GM21390 (cell line): ENCODE results near the gene TMPRSS9.

Source experiments
- ATAC-seq: cut with Tn5 transposase; IDR thresholded peaks from one replicate; pipeline ENCODE4 v1.9.1; 2021; ENCODE audit not compliant: unreplicated experiment

The TMPRSS9 gene

DNA sequence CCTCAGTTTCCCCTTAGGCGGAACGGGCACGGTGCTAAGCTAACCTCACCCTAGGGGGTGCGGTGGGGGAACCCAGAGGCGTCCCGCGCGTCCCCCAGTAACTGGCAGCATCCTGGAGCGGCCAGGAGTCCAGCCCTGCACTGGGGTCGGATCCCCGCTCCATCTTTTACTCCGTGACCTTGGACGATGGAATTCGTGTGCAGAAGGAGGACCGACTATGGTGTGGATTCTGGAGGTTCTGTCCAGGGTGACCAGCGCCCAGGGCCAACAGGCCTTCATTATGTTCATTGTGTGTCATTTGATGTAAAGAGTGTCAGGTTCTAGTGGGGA is 31.0 kb upstream of the TMPRSS9 start:
- no peak for ATAC-seq

DNA sequence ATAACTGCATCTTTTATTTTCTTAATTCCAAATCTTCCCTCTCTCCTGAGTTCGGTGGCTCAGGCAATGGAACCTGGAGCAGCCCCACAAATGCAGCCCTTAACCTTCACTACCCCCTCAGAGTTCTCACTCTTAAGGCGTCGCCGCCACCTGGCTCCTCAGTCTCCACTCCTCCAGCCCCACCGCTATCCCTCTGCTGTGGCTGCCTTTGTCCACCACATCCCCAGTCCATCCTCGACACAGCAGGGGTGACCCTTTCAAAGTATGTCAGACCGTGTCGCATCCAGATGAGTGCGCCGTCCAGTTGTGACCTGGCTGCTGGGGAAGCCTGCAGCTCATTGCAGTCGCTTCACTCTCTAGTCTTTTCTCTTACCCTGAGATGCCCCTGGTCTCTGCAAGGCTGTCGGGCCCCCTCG is 30.6 kb upstream of the TMPRSS9 start:
- no peak for ATAC-seq

DNA sequence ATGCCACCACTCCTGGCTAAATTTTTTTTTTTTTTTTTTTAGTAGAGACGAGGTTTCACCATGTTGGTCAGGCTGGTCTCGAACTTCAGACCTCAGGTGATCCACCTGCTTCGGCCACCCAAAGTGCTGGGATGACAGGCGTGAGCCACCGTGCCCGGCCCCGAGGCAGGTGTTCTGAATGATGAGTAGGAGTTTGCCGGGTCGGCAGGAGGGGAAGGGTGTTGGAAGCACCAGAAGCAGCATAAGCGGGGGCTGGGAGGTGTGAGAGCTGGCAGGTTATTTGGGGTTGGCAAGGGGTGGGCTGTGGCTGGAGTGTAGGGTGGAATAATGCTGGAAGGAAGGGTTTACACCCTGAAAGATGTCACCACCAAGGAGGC is 29.8 kb upstream of the TMPRSS9 start:
- no peak for ATAC-seq

GRCh38 chr19:2330632-2331284 is 29.3 kb upstream of the TMPRSS9 start:
- ATAC-seq, result no peak

GRCh38 chr19:2331601-2332246 is 28.3 kb upstream of the TMPRSS9 start:
- ATAC-seq, result no peak

GRCh38 chr19:2332341-2333026 is 27.6 kb upstream of the TMPRSS9 start:
- no peak for ATAC-seq

- ATAC-seq, result no peak
Observed at GRCh38 chr19:2333027-2333806, 26.8 kb upstream of the TMPRSS9 start.

DNA sequence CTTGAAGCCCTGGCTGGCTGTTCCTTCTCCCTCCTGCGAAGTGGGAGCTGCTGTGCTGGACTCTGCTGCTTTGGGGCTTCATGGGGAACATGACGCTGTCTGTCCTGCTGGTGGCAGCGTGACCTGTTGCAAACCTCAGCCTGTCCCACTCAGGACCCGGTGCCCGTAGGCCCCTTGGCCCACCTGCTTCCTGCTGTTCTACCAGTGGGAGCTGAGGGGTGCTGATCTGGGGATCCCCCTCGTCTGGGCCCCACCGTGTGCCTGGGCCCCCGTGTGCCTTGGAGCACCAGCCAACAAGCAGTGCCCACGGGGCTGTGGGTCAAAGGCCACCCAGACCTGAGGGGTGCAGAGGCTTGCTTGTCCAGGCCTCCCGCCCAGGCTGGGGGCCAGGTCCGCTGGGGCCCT is 26.3 kb upstream of the TMPRSS9 start:
- no peak for ATAC-seq

GRCh38 chr19:2334426-2334825 is 25.6 kb upstream of the TMPRSS9 start:
- ATAC-seq, result no peak

GRCh38 chr19:2334986-2335846 is 24.8 kb upstream of the TMPRSS9 start:
- ATAC-seq, result no peak

DNA sequence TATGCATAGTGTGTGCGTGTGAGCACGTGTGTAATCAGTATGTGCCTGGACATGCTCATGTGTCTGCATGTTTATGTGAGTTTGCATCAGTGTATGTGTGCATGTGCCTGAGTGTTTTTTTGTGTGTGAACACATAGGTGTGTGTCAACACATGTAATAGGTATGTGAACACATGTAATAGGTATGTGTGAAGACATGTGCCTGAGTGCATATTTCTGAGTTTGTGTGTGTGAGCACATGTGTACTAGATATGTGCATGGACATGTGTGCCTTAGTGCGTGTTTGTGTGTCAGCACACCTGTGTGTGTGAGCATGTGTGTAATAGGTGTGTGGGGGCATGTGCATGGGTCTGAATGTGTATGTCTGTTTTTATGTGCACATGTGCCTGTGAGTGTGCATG is 24.2 kb upstream of the TMPRSS9 start:
- ATAC-seq, result no peak

GRCh38 chr19:2336528-2337328 is 23.3 kb upstream of the TMPRSS9 start:
- ATAC-seq, result no peak

DNA sequence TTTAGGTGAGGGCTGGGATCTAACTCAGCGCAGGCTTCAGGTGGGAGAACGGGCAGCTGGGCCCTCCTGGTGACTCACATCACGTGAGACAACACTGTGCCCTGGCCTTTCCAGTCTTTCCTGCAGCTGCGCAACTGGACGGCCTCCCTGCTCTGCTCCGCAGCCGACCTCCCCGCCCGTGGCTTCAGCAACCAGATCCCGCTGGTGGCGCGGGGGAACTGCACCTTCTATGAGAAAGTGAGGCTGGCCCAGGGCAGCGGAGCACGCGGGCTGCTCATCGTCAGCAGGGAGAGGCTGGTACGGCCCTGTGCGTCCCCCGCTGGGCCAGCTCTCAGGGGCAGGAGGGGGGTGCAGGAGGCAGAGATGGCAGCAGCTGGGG is 22.7 kb upstream of the TMPRSS9 start:
- no peak for ATAC-seq

DNA sequence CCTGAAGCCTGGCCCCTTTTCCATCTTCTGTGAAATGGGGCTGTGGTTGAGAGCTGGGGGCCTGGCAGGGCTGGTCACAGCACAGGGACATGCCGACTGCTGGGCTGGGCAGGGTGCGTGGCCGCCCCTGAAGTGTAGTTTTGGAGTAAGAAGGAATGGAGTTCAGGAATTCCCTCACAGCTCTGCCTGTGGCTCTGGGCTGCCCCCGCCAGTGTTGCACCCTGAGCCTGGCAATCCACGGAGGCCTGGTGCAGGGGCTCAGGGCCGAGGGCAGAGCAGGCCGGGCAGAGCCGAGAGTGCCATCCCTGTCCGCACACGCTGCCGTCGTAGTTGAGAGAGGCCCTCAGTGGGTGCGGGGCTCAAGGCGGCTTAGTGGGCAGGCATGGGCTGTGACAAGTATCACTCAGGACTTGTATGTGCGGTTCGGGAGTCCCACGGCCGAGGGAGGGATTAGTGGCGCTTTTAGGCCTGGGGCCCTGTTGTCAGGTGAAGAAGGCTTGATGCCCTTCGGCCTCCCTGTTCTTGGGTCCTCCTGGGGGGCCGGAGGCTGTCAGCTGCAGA is 21.9 kb upstream of the TMPRSS9 start:
- no peak for ATAC-seq

DNA sequence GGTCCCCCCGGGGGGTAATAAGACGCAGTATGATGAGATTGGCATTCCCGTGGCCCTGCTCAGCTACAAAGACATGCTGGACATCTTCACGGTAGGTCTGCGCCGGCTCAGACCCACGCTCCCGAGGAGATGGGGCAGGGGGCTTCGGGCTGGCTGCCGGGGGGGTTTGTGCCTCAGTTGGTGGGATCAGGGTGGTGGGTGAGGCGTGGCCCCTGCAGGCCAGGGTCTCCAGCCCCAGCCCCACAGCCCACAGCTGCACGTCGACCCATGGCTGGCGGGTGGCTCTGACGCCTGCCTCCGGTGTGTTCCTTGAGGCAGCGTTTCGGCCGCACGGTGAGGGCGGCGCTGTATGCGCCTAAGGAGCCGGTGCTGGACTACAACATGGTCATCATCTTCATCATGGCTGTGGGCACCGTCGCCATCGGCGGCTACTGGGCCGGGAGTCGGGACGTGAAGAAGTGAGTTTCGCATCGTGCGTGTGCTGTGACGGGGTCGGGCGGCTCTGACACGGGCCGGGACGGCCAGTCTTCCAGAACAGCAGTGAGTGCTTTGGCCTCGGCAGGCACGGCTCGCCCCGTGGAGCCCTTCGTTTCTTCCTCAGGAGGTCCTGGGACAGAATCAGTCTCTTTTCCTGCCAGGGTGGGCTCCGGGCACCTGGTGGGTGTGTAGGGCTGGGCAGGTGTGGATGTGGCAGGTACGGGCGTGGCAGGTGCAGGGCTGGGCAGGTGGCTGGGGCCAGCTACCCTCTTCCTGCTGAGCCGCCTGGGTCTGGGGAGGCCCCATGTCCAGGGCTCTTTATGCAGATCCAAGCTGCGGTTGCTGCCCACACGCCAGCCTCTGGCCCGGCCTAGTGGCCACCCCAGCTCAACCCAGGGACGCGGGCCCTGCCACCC is 21.1 kb upstream of the TMPRSS9 start:
- no peak for ATAC-seq

DNA sequence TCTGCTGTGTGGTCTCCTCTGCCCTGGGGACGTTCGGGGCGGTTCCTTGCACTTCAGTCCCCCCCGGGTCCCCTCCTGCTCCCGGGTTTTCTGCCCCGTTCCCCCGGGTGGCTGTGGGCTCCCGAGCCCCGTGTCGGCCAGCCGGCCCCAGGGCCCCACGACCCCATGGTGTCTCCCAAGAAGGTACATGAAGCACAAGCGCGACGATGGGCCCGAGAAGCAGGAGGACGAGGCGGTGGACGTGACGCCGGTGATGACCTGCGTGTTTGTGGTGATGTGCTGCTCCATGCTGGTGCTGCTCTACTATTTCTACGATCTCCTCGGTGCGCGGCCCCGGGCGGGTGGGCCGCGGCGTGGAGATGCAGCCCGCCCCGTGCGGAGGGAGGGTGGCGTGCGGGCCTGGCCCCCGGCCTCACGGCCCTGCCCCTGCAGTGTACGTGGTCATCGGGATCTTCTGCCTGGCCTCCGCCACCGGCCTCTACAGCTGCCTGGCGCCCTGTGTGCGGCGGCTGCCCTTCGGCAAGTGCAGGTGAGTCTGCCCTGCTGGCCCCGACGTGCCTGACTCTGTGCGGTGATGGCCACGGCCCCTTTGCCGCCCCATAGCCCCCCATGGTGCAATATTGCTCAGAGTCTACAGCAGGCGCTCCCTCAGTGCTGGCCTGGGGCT is 20.3 kb upstream of the TMPRSS9 start:
- ATAC-seq, result no peak

DNA sequence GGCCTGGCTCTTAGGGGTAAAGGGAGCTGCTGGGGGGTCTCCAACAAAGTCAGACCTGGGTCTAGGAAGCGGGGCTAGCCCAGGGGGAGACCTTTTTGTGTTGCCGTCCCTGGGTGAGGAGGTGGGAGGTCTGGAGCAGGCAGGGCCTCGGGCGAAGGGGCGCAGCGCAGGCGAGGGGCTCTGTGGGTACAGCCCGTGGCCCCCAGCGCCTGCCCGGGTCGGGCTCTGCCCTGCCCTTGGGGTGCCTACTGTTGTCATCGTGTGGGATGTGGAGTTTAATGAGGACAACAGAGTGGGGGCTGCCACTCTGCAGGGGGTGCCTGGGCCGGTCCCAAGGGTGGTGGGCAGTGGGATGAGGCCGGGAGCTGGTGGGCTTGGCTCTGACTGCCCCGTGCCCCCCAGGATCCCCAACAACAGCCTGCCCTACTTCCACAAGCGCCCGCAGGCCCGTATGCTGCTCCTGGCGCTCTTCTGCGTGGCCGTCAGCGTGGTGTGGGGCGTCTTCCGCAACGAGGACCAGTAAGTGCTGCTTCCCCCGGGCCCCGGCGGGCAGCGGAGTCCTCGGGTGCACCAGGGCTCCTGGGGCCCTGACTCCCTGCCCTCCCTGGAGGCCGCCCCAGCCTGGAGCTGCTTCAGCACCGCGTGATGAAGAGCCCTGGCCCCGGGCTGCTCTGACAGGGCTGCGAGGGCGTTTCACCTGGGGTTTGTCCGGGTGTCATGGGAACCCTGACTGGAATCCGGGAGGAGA is 19.4 kb upstream of the TMPRSS9 start:
- no peak for ATAC-seq
